Measurements from ENCODE around the gene INVS.

GRCh38 chr9:100317706-100318105 lies 218.7 kb downstream of the INVS start:
- TF ChIP-seq CTCF (IDR thresholded peaks at IDR 0.05; ENCODE audit: low read length) (no peak), EZH2 (IDR thresholded peaks at IDR 0.05; ENCODE audit: borderline replicate concordance, low read length) (no peak)

Data from OCI-LY1 (cell line).